Left kidney (tissue), 2 donors: ENCODE measurements around the gene FEV. TPM values are rescaled to one million over a fixed set of nuclear protein-coding genes. Genes with fewer than 3 reads are reported as not detected.

Experiments used
- DNase-seq: peaks from one replicate; pipeline ENCODE4 v3.0.0-alpha.2; 2013
- polyA plus RNA-seq: library from polyadenylated mRNA; unstranded; fragments of 120-200 nt; gene quantifications from one replicate; pipeline ENCODE4 v1.2.1, GENCODE V29; 2013; ENCODE audit not compliant: insufficient read length

The FEV gene
- polyA plus RNA-seq, 1 donor, result not detected

DNA sequence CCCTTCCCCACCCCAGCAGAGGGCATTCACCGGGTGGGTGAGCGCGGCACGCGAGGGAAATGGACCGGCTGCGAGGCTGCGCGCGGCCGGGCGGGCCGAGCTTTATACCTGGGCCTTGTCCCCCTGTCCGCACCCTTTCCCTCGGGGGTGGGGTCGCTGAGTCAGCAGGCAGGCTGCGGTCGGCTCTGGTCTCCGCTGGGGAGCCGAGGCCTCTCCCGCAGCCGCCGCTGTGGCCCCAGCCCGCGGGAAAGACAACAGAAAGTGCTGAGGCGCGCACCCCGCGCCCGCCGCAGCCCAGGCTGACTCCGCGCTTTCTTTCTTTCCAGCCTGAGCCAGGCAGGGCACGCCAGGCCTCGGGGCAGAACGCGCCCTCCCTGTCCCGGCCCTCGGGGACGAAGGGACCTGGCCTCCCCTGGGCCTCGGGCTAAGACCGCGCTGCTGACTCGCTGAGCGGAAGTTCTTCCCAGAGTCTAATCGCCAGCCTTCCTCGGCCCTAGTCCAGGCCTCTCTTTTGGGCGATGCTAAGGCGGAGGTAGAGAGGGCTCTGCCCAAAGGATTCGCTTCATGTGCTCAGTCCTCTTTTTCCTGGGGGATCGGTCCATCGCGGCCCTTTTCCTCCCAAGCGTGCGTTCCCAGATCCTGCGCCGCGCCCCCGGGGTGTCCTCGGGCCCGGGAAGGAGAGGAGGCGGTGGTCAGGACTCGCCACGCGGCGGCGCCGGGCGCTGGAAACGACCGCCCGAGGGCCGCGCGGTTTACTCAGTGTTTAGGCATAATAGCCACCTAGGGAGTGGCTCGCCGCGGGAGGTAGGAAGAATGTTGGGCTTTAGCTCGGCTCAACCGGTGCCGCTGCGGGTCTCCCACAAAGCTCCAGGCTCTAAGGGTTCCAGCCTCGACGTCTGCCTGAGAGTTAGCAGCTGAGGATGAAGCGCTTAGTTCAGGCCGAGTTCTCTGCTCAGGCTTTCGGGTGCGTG lies 8.6 kb upstream of the FEV start, which contains the start of gene CRYBA2:
CRYBA2 (minus strand) TSS at position 78 of the 971 bp plus-strand sequence. CDS start 246 bp downstream, outside the sequence.
- no peak for DNase-seq

DNA sequence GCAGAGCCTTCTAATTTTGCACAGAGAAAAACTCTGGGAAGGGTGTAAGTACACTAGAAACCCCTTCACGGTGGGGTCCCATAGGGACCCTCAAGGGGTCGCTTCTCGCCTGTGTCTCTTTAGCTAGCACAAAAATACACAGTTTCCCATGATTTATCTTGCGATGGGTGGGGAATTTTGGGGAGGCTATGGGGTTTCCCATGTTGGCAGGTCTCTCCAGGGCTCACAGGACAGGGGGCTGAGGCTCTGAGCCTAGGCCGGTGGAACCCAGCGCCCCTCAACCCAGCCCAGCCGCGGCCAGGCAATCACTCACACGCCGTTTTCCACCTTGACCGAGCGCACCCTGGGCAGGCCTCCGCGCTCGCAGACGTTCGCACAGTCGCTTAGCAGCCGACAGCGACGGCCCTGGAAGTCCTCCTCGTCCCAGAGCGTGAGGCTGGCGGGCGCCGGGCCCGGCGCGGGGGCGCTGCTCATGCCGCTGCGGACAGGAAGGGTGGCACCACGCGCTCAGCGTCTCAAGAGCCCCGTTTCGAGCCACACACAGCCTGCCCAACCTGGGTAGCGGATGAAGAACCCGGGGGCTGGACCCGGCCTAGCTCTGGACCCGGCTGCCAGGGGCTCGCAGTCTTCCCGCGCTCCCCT lies 7.8 kb upstream of the FEV start:
- DNase-seq, result no peak

DNA sequence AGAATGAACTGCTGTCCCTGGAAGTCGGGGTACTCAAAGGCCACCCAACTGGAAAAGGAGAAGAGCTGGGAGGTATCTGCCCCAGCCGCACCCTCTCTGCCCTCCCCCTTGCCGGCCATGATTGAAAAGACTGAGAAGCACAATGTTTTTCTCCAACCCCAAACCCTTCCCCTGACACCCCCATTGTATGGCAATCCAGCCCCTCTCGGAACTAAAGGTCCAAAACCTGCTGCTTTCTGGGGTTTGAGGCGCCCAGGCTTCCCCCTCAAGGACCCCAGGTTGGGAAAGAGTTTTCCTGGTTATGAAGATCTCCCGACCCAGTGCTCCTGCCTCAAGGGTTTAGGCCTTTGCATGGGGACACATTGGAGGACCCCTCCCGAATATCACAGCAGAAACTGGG lies 7.2 kb upstream of the FEV start:
- DNase-seq, result no peak

DNA sequence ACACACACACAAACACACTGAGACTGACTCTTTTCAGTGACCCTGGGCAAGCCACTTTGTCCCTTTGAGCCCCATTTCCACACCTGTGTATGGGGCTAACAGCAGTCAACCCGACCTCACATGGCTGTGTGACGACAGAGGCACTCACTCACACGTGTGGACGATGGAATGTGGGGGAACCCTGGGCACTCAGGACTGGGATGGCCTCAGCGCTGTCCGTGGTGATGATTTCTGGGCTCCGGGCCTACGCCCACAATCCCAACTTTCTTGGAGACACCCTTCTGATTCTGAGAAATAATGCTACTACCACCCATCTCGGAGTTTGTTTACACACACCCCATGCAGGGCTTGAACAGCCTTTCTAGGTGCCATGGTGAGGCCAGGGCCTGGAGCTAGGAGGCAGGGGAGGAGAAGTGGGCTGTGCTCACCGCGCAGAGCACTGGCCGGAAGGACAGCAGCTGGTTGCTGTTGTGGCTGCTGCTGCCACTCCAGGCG lies 6.7 kb upstream of the FEV start:
- DNase-seq, result no peak

DNA sequence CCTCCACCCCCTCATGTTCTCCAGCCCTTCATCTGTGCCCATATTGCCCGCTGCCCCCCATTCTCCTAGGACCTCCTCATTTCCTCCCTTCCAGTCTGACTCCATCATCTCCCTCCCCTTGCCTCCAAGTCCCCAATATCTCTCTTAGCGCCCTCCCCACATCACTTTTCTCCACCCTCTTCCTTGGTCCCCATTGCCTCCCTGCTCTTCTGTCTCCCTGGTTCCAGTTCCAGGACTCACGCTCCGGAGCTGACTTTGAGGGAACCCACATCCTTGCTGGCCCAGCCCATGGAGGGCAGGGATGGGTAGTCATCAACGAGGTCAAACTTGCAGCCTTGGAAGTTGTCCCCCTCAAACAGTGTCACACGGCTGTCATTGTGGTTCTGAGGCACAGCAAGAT lies 5.6 kb upstream of the FEV start:
- no peak for DNase-seq

DNA sequence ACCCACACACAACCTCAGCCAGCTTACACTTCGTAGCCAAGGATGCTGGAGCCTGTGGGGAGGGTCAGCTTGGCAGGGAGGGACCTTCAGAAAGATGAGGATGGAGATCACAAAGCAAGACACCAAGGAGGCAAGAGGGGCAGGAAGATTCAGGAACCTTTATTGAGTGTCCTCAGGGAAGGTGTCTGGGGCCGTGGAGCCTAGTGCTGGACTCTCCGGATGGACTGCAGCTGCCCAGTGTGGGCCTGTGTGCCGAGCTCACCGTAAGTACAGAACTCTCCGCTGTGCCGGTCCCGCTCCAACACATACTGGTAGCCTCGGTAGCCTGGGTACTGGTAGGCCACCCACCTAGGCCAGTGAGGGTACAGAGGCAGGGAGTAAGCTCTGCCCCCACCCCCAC lies 5.1 kb upstream of the FEV start:
- DNase-seq, result no peak

DNA sequence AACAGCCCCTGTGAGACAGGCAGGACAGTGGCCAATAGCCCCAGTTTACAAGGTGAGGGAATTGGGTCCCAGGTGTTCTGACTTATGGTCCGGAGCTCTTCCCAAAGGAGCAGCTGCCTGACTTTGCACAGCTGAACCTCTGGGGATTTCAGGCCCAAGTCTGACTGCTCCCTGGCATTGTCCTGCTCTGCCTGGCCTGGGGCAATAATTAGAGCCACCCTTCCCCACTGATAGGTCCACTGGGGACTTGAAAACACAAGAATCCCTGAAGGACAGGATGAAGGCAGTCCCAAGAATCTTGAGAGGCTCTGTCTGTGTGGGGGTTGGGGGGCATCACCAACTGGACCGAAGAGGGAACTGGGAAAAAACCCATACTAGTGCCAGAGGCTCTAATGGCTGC lies 3.7 kb upstream of the FEV start:
- DNase-seq, result no peak

DNA sequence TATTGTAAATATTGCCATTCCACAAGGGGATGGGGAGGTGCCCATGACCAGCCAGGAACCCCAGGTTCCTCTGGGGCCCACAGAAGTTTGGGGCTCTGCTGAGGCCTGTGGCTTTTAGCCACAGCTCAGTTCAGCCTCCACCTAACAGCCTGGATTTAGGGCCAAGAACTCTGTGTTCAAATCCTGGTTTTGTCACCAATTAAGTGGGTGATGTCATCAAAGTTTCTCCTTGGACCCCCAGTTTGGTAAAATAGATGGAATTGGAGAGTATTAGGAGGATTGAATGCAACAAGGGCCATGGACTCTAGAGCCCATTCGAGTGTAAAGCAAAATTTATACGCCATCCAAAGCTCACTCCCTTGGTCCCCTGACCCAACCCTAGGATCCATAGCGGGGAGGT lies 3.2 kb upstream of the FEV start:
- no peak for DNase-seq

DNA sequence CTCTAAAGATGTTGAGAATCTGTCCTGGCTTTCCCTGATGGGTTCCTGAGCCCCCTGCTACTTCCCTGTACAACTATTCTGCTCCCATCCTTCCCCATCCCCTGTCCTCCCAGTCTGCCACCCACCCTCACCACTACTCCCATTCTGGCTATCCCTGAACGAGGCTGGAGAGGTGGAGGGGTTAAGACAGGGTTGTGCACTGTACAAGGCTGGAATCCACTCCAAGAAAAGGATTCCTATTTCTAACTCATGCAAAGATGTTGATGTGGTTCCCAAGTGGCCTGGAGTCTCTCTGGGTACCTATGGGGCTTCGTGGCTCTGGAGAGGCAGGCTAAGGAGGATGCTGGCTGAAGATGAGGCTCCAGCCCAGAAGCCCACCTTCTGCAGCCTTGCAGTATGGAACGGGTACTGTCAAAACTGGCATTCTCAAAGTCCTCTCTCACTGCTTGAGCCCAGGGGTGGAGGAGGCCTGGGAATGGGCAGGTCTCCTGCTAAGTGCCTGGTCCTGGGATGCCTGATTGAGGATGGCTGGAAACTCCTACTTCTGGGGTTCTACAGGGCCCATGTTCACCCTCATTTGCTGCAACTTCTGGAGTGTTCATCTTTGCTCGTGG lies 1.3 kb upstream of the FEV start:
- no peak for DNase-seq

DNA sequence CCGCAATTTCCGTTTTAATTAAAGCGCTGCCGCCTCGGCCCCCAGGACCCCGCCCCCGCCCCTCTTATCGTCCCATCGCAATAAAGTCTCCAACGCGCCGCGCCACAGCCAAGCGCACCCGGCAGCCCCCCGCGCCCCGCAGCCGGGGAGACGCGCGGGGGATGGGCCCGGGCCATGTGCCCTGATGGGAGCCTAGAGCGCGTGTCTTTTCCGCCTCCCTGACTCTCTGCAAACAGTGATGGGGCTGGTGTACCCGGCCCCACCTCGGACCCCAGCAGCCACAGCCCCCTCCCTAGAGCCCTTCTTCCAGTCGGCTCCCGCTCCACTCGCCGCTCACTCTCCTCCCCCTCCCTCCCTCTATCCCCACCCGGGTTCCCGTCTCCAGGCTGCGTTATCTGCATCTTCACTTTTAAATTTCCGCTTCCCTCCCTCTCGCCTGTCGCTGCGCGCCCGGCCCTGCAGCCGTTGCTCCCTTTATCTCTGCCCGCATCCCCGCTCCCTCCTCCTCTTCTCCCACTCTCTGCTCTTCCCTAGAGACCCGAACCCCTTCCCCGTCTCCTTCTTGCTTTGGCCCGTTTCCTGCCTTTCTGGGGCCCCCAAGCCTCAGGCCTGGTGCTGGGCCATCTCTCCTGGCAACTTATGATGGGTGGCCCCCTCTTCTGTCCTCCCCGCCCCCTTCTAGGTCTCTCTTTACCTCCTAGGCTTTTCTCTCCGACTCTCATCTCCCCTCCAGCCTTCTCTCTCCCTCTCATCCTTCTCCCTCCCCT lies 524 bp upstream of the FEV start:
- DNase-seq, result no peak

DNA sequence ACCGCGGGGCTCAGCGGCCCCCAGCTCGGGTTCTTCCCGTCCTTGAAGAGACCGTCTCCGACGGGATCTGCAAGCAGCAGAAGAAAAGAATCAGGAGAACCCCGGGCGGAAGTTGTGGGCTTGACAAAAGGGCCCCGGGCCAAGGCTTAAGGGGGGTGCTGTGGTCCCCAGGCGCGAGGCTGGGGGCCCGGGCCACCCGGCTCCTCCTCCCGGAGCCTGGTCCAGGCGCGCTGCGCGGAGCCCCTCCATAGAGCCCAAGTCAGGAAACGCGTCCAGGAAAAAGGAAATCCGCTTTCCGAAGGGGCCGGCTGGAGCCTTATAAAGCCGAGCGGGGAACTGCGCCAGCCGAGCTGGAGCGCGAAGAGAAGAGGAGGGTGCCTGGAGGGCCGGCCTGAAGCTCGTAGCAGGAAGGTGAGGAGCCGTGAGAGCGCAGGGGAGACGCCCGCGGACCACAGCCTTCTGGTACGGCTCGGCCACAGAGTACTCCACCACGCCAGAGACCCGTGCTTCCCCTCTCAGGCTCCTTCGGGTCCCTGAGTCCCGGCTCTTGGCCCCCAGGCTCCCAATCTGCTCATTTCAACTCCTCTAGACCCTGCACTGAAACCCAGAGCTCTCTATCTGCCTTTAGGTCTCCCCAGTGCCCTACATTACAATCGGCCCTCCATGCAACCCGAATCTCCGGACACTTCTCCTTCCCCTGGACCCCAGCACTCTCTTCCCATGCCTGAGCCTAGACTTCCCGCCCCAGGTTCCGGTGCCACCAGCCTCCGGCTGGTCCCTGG lies 554 bp downstream of the FEV start:
- no peak for DNase-seq

DNA sequence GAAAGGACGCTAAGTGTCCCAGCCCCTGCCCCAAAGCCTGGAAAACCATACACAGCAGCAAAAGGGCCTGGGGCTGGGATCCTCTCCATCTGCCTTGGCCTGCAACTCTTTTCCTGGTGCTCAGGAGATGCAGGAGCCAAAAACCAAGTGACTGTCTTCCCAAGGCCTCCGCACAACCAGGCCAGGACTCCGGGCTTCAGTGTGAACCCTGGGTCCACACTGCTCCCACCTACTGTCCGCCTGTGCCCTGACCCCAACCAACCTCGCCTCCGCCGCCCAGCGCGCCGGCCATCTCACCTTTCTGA lies 1.1 kb downstream of the FEV start:
- no peak for DNase-seq

DNA sequence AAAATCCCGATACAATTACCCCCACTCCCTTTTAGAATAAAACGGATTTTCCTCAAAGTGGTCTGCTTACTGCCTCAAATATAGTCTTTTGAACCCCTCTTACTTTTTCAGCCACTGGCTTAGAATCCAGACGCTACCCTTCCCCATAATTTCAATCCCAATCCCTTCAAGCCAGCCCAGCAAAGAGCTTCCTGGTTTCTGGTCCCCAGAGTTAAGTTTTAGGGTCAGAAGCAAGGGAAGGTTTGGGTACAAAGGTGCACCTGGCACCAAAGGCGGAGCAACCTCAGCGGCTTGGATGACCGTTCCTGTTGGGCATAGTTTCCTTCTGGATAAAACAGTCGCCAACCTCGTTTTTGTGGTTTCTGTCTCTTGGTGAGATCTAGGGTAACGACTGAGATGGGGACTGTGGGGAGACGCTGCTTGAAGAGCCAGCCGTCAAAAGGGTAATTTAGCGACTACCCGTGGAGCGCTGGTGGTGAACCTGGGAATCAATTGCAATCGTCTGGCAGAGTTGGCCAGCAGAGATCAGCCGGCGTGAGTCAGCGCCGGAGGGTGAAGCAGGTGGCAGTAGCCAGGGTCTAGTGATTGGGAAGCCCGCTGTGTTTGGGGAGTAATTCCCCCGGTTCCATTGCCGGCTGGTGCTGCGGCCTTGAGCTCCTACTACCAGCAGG lies 1.6 kb downstream of the FEV start:
- no peak for DNase-seq

DNA sequence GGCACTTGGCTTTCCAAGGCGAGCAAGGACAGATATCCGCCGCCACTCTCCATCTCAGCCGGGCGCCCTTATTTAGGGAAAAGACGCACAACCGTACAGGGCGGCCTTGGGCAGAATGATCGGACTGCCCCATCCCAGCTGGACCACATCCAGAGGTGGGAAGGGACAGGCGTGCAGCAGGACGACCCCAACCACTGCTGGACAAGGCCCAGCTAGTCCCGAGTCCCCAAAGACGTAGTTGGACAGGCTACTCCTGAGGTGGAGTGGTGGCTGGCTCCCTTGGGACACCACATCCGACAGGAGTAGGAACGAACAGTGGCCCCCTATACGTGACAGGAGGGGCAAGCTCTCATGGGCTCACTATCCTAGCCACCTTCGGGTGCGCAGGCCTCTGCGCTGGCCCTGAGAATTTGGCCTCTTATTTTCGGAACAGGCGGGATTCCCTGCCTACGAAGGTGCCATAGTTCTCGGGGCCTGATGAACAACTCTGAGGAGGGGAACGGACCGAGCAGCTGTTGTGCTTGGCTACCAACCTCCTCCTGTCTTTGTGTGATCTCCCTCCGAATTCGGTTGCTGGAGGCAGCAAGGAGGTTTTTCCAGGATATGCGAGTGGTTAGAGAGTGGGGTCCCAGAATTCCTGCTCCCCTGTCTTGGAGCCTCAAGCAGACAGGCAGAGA lies 2.3 kb downstream of the FEV start:
- no peak for DNase-seq

DNA sequence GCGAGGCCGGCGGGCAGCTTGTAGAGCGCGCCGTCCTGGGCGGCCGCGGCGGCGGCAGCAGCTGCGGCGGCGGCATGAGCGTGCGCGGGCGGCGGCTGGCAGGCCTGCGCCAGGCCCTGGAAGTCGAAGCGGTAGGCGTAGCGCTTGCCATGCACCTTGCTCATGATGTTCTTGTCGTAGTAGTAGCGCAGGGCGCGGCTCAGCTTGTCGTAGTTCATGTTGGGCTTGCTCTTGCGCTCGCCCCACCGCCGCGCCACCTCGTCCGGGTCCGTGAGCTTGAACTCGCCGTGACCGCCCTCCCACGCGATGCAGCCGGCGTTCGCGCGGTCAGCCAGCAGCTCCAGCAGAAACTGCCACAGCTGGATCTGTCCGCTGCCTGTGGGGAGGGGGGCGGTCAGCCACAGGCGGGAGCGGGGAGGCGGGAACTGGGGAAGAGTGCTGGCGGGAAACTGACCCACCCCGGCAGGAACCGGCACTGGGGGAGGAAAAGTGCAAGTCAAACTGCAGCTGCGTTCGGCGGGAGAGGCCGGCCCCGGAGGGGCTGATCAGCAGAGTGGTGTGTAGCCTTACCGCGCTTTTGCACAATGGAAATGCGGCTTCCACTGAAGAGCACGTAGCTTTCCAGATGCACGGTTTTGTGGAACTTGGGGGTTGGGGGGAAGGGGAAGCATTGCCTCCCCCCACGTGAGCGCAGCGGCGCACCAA lies 3.0 kb downstream of the FEV start:
- no peak for DNase-seq

DNA sequence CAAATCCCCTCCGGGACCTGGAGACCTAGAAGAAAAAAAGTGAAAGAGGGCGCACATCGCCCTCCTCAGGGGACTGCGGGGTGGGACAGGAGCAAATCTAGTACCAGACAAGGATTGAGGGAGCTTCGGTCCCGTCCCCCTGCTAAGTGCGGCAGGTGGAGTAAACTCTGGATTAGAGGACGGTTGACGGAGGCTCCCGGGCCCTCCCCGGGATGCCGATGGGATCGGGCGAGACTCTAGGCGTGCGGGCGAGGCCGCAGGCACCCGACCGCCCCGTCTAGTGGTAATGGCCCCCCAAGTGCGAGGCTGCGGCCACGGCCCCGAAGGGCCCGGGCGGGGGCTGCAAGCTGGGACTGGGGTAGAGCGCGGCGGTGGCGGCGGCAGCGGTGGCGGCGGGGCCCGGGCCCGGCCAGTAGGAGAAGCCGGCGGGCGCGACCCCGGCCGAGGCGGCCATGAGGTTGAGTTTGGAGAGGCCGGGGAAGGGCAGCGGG lies 3.5 kb downstream of the FEV start:
- DNase-seq, result no peak

DNA sequence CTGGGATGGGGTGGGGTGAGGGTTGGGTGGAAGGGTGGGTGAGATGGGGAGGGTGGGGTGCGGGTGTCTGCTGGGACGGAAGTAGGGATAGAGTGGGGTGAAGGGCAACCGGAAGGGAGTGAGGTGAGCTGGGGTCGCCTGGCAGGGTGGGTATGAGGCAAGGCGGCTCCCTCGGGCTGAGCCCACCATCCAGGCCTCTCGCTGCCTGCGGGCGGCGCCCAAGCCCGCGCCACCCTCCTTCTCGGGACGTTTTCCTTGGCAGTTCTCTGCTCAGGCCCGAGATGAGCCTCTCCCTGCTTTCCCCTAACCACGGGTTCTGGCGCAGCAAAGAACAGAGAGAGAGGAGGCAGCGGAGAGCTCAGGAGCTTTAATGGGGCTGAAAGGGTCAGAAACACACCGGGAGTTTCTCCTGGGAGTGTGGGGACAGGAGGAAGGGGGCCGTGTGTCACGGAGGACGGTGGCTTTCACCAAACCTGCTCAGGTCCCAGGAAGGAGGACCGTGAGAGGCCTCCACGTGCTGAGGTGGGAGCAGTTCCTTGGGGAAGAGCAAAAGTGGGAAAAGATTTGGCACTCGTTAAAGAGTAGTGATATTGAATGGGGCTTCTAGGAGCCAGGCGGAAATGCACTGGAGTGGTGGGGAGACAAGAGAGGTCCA lies 4.1 kb downstream of the FEV start:
- no peak for DNase-seq

DNA sequence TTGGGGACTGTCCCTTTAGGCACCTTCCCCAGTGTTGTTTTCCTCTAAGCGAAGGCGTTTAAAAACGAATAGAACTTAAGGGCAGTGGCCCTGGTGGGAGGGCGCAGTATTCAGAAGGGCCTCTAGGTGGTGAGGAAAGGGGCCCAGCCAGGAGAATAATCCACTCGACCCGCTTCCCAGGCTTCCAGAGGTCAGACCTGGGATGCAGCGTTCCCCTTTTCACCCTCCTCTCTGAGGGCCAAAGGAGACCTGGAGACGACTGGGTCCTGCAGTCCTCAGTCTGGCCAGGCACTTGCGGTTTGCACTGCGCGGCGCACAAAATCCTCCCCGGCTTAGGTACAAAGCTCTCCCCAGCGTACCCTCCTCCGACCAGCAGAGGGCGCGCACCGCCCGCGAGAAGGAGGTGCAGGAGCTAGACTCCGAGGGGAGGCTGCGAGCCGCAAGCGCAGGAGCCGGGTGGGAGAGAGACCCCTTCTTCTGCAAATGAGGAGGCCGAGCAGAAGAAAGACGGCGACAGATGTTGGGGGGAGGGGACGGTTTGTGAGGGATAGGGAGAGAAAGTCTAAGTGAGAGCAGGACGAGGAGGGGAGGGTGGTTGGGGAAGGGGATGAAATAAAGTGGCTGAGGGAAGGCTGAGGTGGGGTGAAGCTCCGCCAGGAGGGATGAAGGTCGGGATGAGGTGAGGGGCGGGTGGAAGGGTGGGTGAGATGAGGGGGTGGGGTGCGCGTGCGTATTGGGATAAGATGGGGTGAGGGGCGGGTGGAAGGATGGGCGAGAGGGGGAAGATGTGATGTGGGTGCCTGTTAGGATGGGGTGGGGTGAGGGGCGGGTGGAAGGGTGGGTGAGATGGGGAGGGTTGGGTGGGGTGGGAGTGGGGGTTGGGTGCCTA lies 4.9 kb downstream of the FEV start:
- DNase-seq, result peak; percentile 77
